Common myeloid progenitor, CD34-positive (primary cell): ENCODE measurements around the gene PDLIM3.

Source experiments
- CTCF ChIA-PET: fragments of 350-600 bp; sonication (Branson Sonifier 250); formaldehyde crosslinking; loops from one replicate; lab custom pipeline; 2021; ENCODE audit warnings: antibody characterized with exemption; lab: Charles Lee
- POLR2A ChIA-PET: fragments of 350-600 bp; sonication (Branson Sonifier 250); formaldehyde crosslinking; loops from one replicate; lab custom pipeline; 2021; ENCODE audit warnings: antibody characterized with exemption; lab: Charles Lee
- DNase-seq, 3 donors: peaks; one replicate each; pipeline versions ENCODE4 v3.0.0 to v3.0.0-alpha.2; 2013
- H3K27ac ChIP-seq, 2 experiments: 1 replicate in 1 of 2; 2 replicates in 1 of 2; pipeline ENCODE4 v1.7.0; 2013; ENCODE audit warnings: inconsistent platforms in 2 of 2, low read length in 2 of 2, mild to moderate bottlenecking in 2 of 2, low read depth in 1 of 2, moderate library complexity in 1 of 2; ENCODE audit not compliant: severe bottlenecking in 2 of 2, insufficient read depth in 1 of 2, poor library complexity in 1 of 2
- H3K27me3 ChIP-seq, 5 experiments: replicated peaks in 2 of 5; 1 replicate in 3 of 5; 2 replicates in 2 of 5; pipeline versions ENCODE4 v1.6.1 to v1.7.0; 2013; ENCODE audit warnings: low read length in 4 of 5, mild to moderate bottlenecking in 2 of 5, moderate library complexity in 2 of 5, inconsistent platforms in 1 of 5; ENCODE audit not compliant: insufficient read depth in 5 of 5, control insufficient read depth in 4 of 5
- H3K36me3 ChIP-seq, 4 experiments: 1 replicate in 2 of 4; 2 replicates in 2 of 4; pipeline versions ENCODE4 v1.6.1 to v1.7.0; 2013; ENCODE audit warnings: low read length in 3 of 4, control low read depth in 1 of 4, mild to moderate bottlenecking in 1 of 4; ENCODE audit not compliant: control insufficient read depth in 4 of 4, insufficient read depth in 4 of 4
- H3K4me1 ChIP-seq, 4 experiments: 1 replicate in 3 of 4; 2 replicates in 1 of 4; pipeline versions ENCODE4 v1.6.1 to v1.7.1; 2013; ENCODE audit warnings: low read length in 3 of 4, mild to moderate bottlenecking in 3 of 4, control low read depth in 1 of 4, inconsistent platforms in 1 of 4, moderate library complexity in 1 of 4; ENCODE audit not compliant: control insufficient read depth in 4 of 4, insufficient read depth in 4 of 4; ENCODE audit errors: control extremely low read depth in 1 of 4
- H3K4me3 ChIP-seq, 7 experiments: 1 replicate in 4 of 7; 2 replicates in 3 of 7; pipeline versions ENCODE4 v1.5.1 to v1.7.0; 2013; ENCODE audit warnings: mild to moderate bottlenecking in 7 of 7, low read length in 6 of 7, moderate library complexity in 6 of 7, inconsistent platforms in 2 of 7, low read depth in 2 of 7, control low read depth in 1 of 7; ENCODE audit not compliant: insufficient read depth in 4 of 7, control insufficient read depth in 1 of 7; ENCODE audit errors: extremely low read depth in 1 of 7
- H3K9me3 ChIP-seq, 5 experiments: 1 replicate in 4 of 5; 2 replicates in 1 of 5; pipeline versions ENCODE4 v1.6.1 to v1.7.1; 2013; ENCODE audit warnings: low read length in 4 of 5, mild to moderate bottlenecking in 2 of 5, inconsistent platforms in 1 of 5, low read depth in 1 of 5, moderate library complexity in 1 of 5; ENCODE audit not compliant: control insufficient read depth in 4 of 5, insufficient read depth in 2 of 5; ENCODE audit errors: control extremely low read depth in 1 of 5
- WGBS: methylation state at CpG from one replicate; pipeline ENCODE4 v1.1.5; 2013; ENCODE audit not compliant: insufficient coverage; 5-methylcytosine and 5-hydroxymethylcytosine counted together

PDLIM3 gene

GRCh38 chr4:185576314-185576961 lies 41.1 kb upstream of the PDLIM3 start:
- no peak for DNase-seq
- Histone ChIP-seq H3K27ac (no peak overlapping the region), H3K4me1 (no peaks in the 10 kb centered on the region), H3K4me3 (no peak overlapping the region), H3K27me3 (peaks cover 2 to 48% (median 20%) of the 10 kb centered on the region in 5 experiments), H3K36me3 (no peaks in the 10 kb centered on the region), H3K9me3 (peaks cover 0 to 5% (median 0%) of the 10 kb centered on the region in 5 experiments)
- WGBS: 94% methylated on average over 7 of the region's 9 CpGs
- CTCF ChIA-PET: interaction anchor here (0.9 kb wide), 1 partner anchor 22 kb away, joined by 3 read pairs; no protein-coding TSS in a partner anchor
- POLR2A ChIA-PET: no interaction called here

DNA sequence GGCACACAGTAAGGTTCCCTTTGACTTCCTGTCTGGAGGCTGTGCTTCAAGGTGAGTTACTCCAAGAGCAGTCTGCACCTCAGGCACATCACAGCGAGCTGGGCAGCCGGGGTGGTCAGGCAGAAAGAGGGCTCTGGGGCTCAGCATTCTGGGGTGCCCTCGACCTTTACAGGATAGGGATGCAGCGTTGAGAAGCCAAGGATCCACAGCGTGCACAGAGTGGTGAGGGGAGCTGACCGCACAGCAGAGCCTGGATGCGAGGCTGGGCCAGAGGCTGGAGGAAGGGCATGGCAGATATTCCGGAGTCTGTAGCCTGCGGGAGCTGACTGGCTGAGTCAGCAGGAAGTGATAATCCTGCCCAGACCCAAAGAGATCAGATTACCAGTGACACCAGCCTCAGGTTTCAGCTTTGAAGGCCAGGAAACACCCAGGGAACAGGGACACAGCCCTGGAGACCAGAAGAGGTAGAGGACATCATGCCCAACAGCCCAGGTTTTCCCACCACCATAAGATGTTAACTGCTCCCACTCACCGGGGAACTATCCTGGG lies 38.4 kb upstream of the PDLIM3 start:
- no peak for DNase-seq
- WGBS: 84% methylated on average over 10 of the region's 10 CpGs
- Histone ChIP-seq H3K36me3 (no peaks in the 10 kb centered on the region), H3K9me3 (peaks cover 0 to 5% (median 0%) of the 10 kb centered on the region in 5 experiments), H3K27me3 (peaks cover 2 to 39% (median 14%) of the 10 kb centered on the region in 5 experiments), H3K4me3 (no peak overlapping the region), H3K4me1 (no peaks in the 10 kb centered on the region), H3K27ac (no peak overlapping the region)
- ChIA-PET CTCF (no interaction called here), POLR2A (no interaction called here)

DNA sequence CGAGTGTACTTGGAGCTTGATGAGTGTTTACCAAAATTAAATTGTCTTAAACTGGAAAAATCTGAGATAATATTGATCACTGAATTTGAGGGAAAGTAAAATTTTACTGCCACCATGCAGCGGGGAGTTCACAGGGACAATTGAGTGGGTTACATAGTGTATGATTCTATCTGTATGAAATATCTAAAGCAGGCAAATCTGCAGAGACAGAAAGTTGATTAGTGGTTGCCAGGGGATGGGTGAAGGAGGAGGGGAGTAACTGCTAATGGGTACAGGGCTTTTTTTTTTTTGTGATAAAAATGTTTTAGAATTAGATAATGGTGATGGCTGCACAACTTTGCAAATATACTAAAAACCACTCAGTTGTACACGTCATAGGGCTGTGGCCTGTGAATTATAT lies 35.4 kb upstream of the PDLIM3 start:
- Histone ChIP-seq H3K9me3 (peaks cover 0 to under 1% (median 0%) of the 10 kb centered on the region in 5 experiments), H3K27me3 (peaks cover 0 to 33% (median 12%) of the 10 kb centered on the region in 5 experiments), H3K27ac (no peak overlapping the region), H3K4me3 (no peak overlapping the region), H3K36me3 (no peaks in the 10 kb centered on the region), H3K4me1 (peaks cover 0 to 2% (median 0%) of the 10 kb centered on the region in 4 experiments)
- ChIA-PET CTCF (no interaction called here), POLR2A (no interaction called here)
- WGBS: 97% methylated on average over 2 of the region's 3 CpGs
- DNase-seq: no peak

DNA sequence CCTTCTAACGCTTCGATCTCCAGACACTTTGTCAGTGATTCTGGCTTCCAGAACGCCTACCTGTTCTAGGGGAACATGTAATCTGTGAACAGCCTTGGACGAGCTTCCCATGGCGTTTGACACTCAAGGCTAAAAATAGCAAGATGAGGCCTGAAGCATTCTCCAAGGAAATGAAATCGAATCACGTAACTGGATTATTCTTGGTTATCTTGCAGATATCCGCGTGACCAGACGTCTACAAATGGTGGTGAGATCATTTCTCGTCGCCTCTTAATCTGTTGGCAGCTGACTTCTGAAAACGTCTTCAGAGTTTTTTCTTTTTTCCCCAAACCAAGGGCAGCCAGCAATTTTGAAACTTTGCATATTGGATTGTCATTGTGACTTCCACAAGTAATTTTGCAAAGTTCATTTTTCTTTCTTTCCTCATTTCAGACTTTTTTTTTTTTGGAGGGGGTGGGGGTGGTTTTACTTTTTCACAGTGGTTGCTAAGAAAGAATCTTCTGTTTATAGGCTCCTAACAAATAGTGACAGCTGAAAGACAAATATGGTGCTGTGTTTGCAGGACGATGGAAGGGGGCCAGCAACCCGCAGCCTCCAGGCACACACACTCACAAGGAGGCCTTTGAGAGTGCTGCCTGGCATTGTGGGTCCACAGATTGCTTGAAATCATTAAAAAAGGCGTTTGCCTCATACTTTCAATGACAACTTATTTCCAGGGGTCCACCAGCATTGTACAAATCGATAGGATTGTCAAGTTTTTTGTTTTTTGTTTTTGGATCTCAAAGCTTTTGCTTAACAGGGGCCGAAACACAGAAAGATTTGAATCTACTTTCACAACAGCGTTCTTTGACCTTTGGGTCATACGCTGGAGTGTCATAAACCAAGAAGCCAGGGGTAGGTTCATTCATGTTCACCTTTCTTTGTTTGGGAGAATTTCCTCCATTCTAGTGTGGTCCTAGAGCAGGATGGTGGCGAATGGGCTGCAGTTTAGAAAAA lies 32.4 kb upstream of the PDLIM3 start:
- CTCF ChIA-PET: interaction anchor here (0.9 to 1.4 kb wide), 2 partner anchors 17 to 28 kb away, joined by 3 to 4 read pairs; no protein-coding TSS in a partner anchor
- WGBS: 95% methylated on average over 18 of the region's 21 CpGs
- peaks cover 0 to 31% (median 8%) of the 10 kb centered on the region in 5 experiments for H3K27me3 ChIP-seq
- peaks cover 0 to 2% (median 0%) of the 10 kb centered on the region in 4 experiments for H3K4me1 ChIP-seq
- no peak overlapping the region for H3K27ac ChIP-seq
- no peak for DNase-seq
- no peak overlapping the region for H3K4me3 ChIP-seq
- no peaks in the 10 kb centered on the region for H3K36me3 ChIP-seq
- peaks cover 0 to 8% (median 0%) of the 10 kb centered on the region in 5 experiments for H3K9me3 ChIP-seq
- POLR2A ChIA-PET: no interaction called here

DNA sequence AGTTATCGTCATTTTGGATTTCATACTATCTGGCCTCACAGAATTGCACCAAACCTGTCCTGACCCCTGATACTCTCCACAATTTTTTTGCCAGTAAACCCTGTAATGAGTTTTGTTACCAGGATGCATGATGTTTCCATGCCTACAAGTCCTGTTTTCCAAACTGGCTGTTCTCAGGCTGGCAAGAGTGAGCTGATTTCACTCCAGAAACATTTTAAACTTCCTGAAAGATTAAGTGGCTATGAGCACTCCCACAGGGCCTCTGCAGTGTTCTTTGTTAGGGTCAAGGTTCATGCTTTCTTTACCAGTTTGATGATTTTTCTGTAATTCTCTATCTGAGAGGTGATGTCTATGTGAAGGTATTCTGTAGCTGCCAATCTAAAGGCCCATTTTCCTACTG lies 31.7 kb upstream of the PDLIM3 start:
- H3K4me1 ChIP-seq: peaks cover 0 to 2% (median 0%) of the 10 kb centered on the region in 4 experiments
- WGBS: 100% methylated on average over 1 of the region's 1 CpG
- H3K27ac ChIP-seq: no peak overlapping the region
- no peak overlapping the region for H3K4me3 ChIP-seq
- peaks cover 0 to 8% (median 0%) of the 10 kb centered on the region in 5 experiments for H3K9me3 ChIP-seq
- POLR2A ChIA-PET: no interaction called here
- H3K36me3 ChIP-seq: no peaks in the 10 kb centered on the region
- no peak for DNase-seq
- CTCF ChIA-PET: interaction anchor here (0.9 to 1.4 kb wide), 2 partner anchors 16 to 29 kb away, joined by 3 to 4 read pairs; no protein-coding TSS in a partner anchor
- H3K27me3 ChIP-seq: peaks cover 0 to 27% (median 8%) of the 10 kb centered on the region in 5 experiments

GRCh38 chr4:185566425-185566824 lies 31.1 kb upstream of the PDLIM3 start:
- POLR2A ChIA-PET: no interaction called here
- 100% methylated on average over 2 of the region's 8 CpGs for WGBS
- no peak overlapping the region for H3K27ac ChIP-seq

More at GRCh38 chr4:185566425-185566824, 31.1 kb upstream of the PDLIM3 start:
- no peak overlapping the region for H3K4me3 ChIP-seq
- H3K4me1 ChIP-seq: peaks cover 0 to 2% (median 0%) of the 10 kb centered on the region in 4 experiments
- CTCF ChIA-PET: interaction anchor here (1.4 kb wide), 1 partner anchor 16 kb away, joined by 4 read pairs; no protein-coding TSS in a partner anchor
- DNase-seq: no peak
- peaks cover 0 to 27% (median 8%) of the 10 kb centered on the region in 5 experiments for H3K27me3 ChIP-seq
- H3K9me3 ChIP-seq: peaks cover 0 to 8% (median 0%) of the 10 kb centered on the region in 5 experiments
- no peaks in the 10 kb centered on the region for H3K36me3 ChIP-seq
